ENCODE data around the gene FCSK.

GRCh38 chr16:70494202-70494770, 39.9 kb downstream of the FCSK start:
- TF ChIP-seq CTCF (IDR thresholded peaks at IDR 0.05) (no peak), POLR2A (IDR thresholded peaks at IDR 0.05) (no peak), POLR2AphosphoS5 (IDR thresholded peaks at IDR 0.05; ENCODE audit: insufficient read depth in 1 of 2, low read depth in 1 of 2) (no peak)

All from vagina (tissue), 2 donors.